ENCODE data around the gene MPIG6B.
A peak's percentile ranks its signal among the peaks of the same experiment; 100 is the strongest.

MPIG6B gene

DNA sequence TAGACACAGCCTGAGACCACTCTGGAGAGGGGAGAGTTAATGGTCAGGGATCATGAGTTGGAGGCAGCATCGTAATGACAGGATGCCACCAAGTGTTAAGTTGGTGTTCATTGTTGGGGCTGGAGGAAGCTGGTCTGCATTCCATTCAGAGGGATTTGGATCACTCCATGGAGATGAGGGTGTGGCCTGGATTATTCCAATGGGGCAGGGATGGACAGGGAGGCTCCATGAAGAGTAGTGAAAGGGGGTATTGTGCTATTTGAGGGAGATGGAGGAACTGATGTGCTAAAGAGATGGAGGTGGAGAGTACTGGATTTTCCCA lies 40.4 kb downstream of the MPIG6B start:
- Histone ChIP-seq H3K36me3 (no peaks in the 10 kb centered on the region), H3K9me3 (no peaks in the 10 kb centered on the region), H3K27me3 (no peaks in the 10 kb centered on the region), H3K4me1 (no peaks in the 10 kb centered on the region), H3K4me3 (ENCODE audit: low read depth, low read length) (no peak overlapping the region)
- no peak for DNase-seq
- TF ChIP-seq CTCF (IDR thresholded peaks at IDR 0.05; ENCODE audit: low read depth, low read length) = no peak

DNA sequence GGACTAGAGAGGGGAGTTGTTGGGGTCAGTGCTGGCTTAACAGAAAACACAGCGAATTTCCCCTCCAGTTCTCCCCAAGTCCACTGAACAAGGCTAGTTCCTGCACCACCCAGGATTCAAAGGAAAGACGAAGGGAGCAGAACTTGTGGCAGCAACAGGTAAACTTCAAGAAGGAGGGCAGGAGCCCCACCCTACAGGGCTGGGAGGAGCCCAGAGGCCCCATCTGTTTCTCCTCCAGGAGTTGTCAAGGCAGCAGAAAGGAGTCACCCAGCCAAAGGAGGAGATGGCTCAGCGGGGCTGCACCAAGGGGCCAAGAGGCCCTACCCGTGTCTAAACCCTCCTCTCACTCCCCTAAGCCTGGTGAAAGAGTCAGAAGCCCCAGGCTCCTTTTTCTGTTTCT lies 41.0 kb downstream of the MPIG6B start:
- no peaks in the 10 kb centered on the region for H3K36me3 ChIP-seq
- no peaks in the 10 kb centered on the region for H3K4me1 ChIP-seq
- TF ChIP-seq CTCF (IDR thresholded peaks at IDR 0.05; ENCODE audit: low read depth, low read length) = no peak
- no peak for DNase-seq
- H3K27me3 ChIP-seq = no peaks in the 10 kb centered on the region
- no peaks in the 10 kb centered on the region for H3K9me3 ChIP-seq
- no peak overlapping the region for H3K4me3 ChIP-seq (ENCODE audit: low read depth, low read length)

DNA sequence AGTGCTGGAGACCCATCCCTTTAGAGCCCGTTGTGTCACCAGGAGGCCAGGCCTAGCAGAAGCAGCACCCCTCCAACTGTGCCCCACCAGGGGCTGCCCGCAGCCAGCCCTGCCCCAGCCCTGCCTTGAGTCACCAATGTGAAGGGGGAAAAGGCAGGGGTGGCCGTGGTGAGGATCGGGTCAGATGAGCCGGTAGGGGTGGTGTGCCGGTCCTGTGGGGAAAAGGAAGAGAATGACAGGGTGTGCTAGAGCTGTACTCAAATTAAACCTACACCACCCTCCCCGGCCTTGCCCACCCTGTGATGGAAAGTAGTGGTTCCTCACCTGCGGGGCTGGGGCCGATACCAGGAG lies 42.4 kb downstream of the MPIG6B start:
- no peaks in the 10 kb centered on the region for H3K27me3 ChIP-seq
- no peak for DNase-seq
- TF ChIP-seq CTCF (IDR thresholded peaks at IDR 0.05; ENCODE audit: low read depth, low read length) = no peak
- no peaks in the 10 kb centered on the region for H3K36me3 ChIP-seq
- no peak overlapping the region for H3K4me3 ChIP-seq (ENCODE audit: low read depth, low read length)
- H3K4me1 ChIP-seq = no peaks in the 10 kb centered on the region
- H3K9me3 ChIP-seq = no peaks in the 10 kb centered on the region

DNA sequence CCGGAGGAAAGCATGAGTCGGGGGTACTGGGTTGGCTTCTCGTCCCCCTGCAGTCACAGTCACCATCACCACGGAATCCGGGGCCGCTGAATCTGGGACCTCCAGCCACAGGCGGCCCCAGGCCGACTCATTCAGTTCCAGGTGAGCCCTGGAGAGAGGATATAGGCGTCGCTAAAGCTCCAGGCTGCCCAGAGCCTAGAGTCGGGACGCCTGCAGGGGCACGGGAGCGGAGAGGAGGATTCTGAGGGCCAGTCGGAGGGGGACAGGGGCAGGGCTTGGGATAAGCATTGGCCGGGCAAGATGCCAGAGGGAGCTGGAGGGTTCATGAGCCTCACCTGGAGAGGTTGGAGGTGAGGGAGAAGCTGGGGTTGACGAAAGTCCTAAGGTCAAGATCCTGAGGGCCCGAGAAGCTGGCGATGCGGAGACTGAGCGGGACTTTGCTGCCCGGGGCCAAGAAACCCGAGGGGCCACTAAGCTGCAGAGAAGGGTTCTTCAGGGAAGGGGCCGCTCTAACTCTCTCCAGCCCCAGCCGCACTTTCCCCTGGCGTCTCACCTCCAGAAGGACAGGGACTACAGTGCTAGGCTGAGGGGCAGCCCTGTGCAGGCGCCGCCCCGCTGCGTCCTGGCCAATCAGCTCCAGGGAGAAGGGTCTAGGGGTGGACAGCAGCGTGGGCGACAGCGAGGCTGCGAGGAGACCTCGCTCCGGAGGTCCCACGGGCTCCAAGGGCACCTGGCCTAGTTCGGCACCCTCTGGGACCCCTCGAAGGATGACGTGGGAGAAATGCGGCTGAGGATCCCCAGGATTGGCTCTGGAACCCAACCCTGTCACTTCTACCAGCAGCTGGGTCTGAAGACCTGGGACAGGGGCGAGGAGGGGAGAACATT lies 43.0 kb downstream of the MPIG6B start:
- H3K4me3 ChIP-seq (ENCODE audit: low read depth, low read length) = peak overlapping the region; percentile 44
- no peaks in the 10 kb centered on the region for H3K4me1 ChIP-seq
- H3K9me3 ChIP-seq = no peaks in the 10 kb centered on the region
- DNase-seq = peak; percentile 66
- H3K36me3 ChIP-seq = no peaks in the 10 kb centered on the region
- no peaks in the 10 kb centered on the region for H3K27me3 ChIP-seq
- TF ChIP-seq CTCF (IDR thresholded peaks at IDR 0.05; ENCODE audit: low read depth, low read length) = no peak

DNA sequence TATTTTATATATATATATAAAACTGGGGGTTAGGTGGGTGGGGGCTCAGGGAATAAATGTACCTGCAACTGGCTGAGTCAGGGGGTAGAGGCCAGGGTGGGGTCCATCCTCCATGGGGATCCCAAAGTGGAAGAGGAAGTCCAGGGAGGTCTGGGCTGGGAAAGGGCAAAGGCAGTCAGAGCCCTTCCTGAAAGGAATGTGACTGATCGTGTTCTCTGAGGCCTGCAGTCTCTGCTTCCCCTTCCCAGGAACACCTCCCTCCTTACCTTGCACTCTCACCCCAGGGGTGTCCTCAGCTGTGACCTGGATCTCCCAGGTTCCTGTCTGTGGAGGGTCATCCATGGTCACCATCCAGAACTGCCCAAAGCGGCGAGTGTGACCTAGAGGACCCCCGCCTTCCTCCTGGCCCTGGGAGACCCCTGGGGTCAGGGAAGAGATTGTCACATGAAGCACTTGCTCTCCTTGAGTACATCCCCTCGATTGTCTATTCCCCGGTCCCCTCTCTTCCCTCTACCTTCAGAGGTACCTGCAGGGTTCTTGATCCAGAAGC lies 44.0 kb downstream of the MPIG6B start:
- H3K4me1 ChIP-seq = no peaks in the 10 kb centered on the region
- no peaks in the 10 kb centered on the region for H3K36me3 ChIP-seq
- DNase-seq = no peak

More for the DNA sequence above, 44.0 kb downstream of the MPIG6B start:
- H3K9me3 ChIP-seq = no peaks in the 10 kb centered on the region
- no peak for TF ChIP-seq CTCF (IDR thresholded peaks at IDR 0.05; ENCODE audit: low read depth, low read length)
- no peak overlapping the region for H3K4me3 ChIP-seq (ENCODE audit: low read depth, low read length)
- H3K27me3 ChIP-seq = no peaks in the 10 kb centered on the region

Measured in BE2C (cell line).